Glutamatergic neuron (in vitro differentiated cells): ENCODE measurements around the gene LXN. TPM values are rescaled to one million over a fixed set of nuclear protein-coding genes. Genes with fewer than 3 reads are reported as not detected.
"Not testable (repeated sequence)": the region's sequence is repeated elsewhere in the genome, so short reads cannot be mapped to it uniquely, and the experiment has no call there.

Experiments used
- DNase-seq: peaks from one replicate; pipeline ENCODE4 v3.0.0; 2022
- H3K27ac Mint-ChIP-seq: one replicate; pipeline ENCODE4 v1.8.0; 2020; ENCODE audit warnings: mild to moderate bottlenecking, mixed read lengths, inconsistent platforms; ENCODE audit not compliant: unreplicated experiment
- H3K27me3 Mint-ChIP-seq: one replicate; pipeline ENCODE4 v1.8.0; 2020; ENCODE audit warnings: mild to moderate bottlenecking, moderate library complexity, mixed read lengths, inconsistent platforms; ENCODE audit not compliant: unreplicated experiment
- H3K36me3 Mint-ChIP-seq: one replicate; pipeline ENCODE4 v1.8.0; 2020; ENCODE audit warnings: mild to moderate bottlenecking, mixed read lengths, inconsistent platforms; ENCODE audit not compliant: unreplicated experiment
- H3K4me1 Mint-ChIP-seq: one replicate; pipeline ENCODE4 v1.8.0; 2020; ENCODE audit warnings: mild to moderate bottlenecking, low read depth, mixed read lengths, inconsistent platforms; ENCODE audit not compliant: unreplicated experiment
- H3K4me3 Mint-ChIP-seq: one replicate; pipeline ENCODE4 v1.8.0; 2020; ENCODE audit warnings: mild to moderate bottlenecking, mixed read lengths, inconsistent platforms; ENCODE audit not compliant: unreplicated experiment
- H3K9me3 Mint-ChIP-seq: one replicate; pipeline ENCODE4 v1.8.0; 2020; ENCODE audit warnings: mild to moderate bottlenecking, moderate library complexity, mixed read lengths, inconsistent platforms; ENCODE audit not compliant: unreplicated experiment
- CTCF ChIP-seq: fragments of 200-600 bp; sonication (generic); IDR thresholded peaks from one replicate; pipeline ENCODE4 v1.5.0; 2021; ENCODE audit not compliant: partially characterized antibody, unreplicated experiment
- total RNA-seq: library from RNA; stranded (reverse); fragmentation: NEBNext Ultra II Directional; extraction: Animal tissue kit (Norgen Biotek cat#: 25700); gene quantifications from one replicate; pipeline ENCODE4 v1.2.1, GENCODE V29; 2021; ENCODE audit not compliant: unreplicated experiment

LXN gene
- total RNA-seq, 1 donor from 2014 or later = 1.2 TPM

- no peak for TF ChIP-seq CTCF
- Mint-ChIP-seq H3K9me3 (peaks cover 1% of the 10 kb centered on the region), H3K36me3 (no peaks in the 10 kb centered on the region), H3K27me3 (peaks cover 4% of the 10 kb centered on the region), H3K27ac (no peak overlapping the region), H3K4me1 (no peaks in the 10 kb centered on the region), H3K4me3 (no peak overlapping the region)
- no peak for DNase-seq
These were observed 31.1 kb upstream of the LXN start for GRCh38 chr3:158703566-158703965.

- peaks cover 4% of the 10 kb centered on the region for H3K27me3 Mint-ChIP-seq
- no peak overlapping the region for H3K27ac Mint-ChIP-seq
- H3K36me3 Mint-ChIP-seq = no peaks in the 10 kb centered on the region
- no peak overlapping the region for H3K4me3 Mint-ChIP-seq
- TF ChIP-seq CTCF = no peak
- H3K4me1 Mint-ChIP-seq = no peaks in the 10 kb centered on the region
- H3K9me3 Mint-ChIP-seq = peaks cover 1% of the 10 kb centered on the region
- no peak for DNase-seq
These were observed 30.5 kb upstream of the LXN start for GRCh38 chr3:158702815-158703481.

GRCh38 chr3:158701420-158702065, 29.1 kb upstream of the LXN start:
- DNase-seq = no peak
- Mint-ChIP-seq H3K9me3 (peaks cover 1% of the 10 kb centered on the region), H3K27me3 (peaks cover 5% of the 10 kb centered on the region), H3K36me3 (no peaks in the 10 kb centered on the region), H3K27ac (no peak overlapping the region), H3K4me1 (no peaks in the 10 kb centered on the region), H3K4me3 (no peak overlapping the region)
- no peak for TF ChIP-seq CTCF

GRCh38 chr3:158700559-158700958, 28.1 kb upstream of the LXN start:
- Mint-ChIP-seq H3K4me3 (no peak overlapping the region), H3K27me3 (peaks cover 2% of the 10 kb centered on the region), H3K4me1 (no peaks in the 10 kb centered on the region), H3K27ac (no peak overlapping the region), H3K9me3 (peaks cover 1% of the 10 kb centered on the region), H3K36me3 (no peaks in the 10 kb centered on the region)
- DNase-seq = no peak
- TF ChIP-seq CTCF = no peak

GRCh38 chr3:158696618-158697017, 24.2 kb upstream of the LXN start:
- H3K9me3 Mint-ChIP-seq = no peaks in the 10 kb centered on the region
- TF ChIP-seq CTCF = no peak
- H3K27ac Mint-ChIP-seq = no peak overlapping the region
- H3K4me1 Mint-ChIP-seq = no peaks in the 10 kb centered on the region
- H3K27me3 Mint-ChIP-seq = peaks cover 2% of the 10 kb centered on the region
- no peak for DNase-seq
- no peak overlapping the region for H3K4me3 Mint-ChIP-seq
- no peaks in the 10 kb centered on the region for H3K36me3 Mint-ChIP-seq

GRCh38 chr3:158693866-158694456, 21.5 kb upstream of the LXN start:
- H3K27me3 Mint-ChIP-seq, H3K36me3 Mint-ChIP-seq, H3K9me3 Mint-ChIP-seq, H3K4me1 Mint-ChIP-seq, H3K4me3 Mint-ChIP-seq, H3K27ac Mint-ChIP-seq, DNase-seq: not testable (repeated sequence)
